ENCODE data around the gene LRRC8C.

Gene LRRC8C

DNA sequence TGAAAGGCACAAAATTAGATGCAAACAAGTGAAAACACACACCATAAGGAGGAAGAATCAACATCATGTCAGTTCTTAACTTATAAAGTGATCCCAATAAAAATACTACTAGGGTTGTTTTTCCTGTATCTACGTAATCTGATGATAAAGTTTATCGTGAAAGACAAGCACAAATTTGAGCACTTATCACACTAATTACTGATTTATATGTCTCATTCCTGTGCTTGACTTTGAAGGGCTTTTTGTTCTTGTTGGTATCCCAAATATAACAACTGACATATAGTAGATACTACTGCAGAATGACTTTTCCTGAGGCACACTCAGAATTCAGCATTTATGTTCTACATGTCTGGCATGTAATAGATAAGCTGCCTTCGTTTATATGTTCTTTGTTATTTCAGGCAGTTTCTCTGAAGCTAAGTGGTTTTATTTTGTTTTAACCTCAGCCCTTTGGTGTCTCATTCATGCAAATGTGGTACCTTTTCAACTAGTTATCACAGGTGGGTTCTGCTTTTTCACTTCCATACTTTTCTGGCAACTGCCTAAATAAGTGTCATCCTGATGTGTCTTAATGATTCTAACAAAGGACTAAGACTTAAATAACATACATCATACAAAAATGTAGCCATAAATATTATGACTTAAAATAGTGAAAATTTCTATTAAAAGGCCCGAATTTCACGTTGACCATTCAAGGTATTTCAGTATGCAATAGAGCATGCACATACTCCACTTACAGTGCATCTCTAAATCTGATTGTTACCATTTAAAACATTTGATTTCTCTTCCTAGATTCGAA, 73.2 kb downstream of the LRRC8C start:
- H3K27ac ChIP-seq = no peak overlapping the region
- no peak for TF ChIP-seq ZFX (IDR thresholded peaks at IDR 0.05; ENCODE audit: borderline replicate concordance)
- TF ChIP-seq, protein P1, sequence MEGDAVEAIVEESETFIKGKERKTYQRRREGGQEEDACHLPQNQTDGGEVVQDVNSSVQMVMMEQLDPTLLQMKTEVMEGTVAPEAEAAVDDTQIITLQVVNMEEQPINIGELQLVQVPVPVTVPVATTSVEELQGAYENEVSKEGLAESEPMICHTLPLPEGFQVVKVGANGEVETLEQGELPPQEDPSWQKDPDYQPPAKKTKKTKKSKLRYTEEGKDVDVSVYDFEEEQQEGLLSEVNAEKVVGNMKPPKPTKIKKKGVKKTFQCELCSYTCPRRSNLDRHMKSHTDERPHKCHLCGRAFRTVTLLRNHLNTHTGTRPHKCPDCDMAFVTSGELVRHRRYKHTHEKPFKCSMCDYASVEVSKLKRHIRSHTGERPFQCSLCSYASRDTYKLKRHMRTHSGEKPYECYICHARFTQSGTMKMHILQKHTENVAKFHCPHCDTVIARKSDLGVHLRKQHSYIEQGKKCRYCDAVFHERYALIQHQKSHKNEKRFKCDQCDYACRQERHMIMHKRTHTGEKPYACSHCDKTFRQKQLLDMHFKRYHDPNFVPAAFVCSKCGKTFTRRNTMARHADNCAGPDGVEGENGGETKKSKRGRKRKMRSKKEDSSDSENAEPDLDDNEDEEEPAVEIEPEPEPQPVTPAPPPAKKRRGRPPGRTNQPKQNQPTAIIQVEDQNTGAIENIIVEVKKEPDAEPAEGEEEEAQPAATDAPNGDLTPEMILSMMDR (IDR thresholded peaks at IDR 0.05) = no peak

DNA sequence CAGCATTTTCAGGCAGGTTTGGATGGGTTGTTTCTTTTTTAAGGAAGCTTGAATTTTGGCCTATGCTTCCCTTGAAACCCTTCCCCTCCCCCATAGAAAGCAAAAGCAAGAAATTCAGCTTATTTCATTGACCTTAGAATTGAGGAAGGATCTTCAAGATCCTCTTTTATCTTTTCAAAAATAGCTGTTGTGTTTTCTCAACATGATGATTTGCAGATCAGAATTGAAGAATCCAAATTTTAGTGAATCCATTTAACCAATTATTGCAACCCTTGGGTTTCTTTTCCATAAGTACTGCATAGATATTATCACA, 73.7 kb downstream of the LRRC8C start:
- no peak overlapping the region for H3K27ac ChIP-seq
- TF ChIP-seq, protein P1 (IDR thresholded peaks at IDR 0.05) = no peak
- TF ChIP-seq ZFX (IDR thresholded peaks at IDR 0.05; ENCODE audit: borderline replicate concordance) = no peak

DNA sequence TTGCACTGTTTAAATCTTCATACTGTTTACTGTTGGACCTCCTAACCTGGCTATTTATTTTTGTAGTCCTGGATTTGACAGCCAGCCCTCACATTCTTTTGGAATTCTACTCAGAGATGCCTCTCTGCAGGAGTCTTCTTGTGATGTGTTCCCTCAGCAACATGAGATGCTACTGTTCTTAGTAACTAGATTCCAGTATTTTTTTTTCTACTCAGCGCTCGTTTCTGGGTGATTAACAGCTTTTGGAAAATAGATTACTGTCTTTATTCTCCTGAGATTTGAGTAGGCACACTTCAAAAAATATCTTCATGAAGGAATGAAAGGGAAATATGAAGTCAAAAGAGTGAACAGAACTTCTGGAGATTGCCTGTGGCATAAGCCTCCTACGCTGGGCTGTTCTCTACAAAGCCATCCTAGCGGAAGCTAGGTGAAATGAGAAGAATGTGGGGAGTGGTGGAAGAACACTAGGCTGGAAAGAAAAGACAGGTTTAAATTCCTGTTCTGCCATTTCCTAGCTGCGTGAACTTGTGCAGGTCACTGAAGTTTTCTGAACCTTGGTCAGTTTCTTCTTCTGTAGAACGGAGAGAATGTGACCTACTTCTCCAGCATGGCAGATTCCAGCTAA, 75.9 kb downstream of the LRRC8C start:
- no peak overlapping the region for H3K27ac ChIP-seq
- TF ChIP-seq, protein P1 (IDR thresholded peaks at IDR 0.05) = no peak
- TF ChIP-seq ZFX (IDR thresholded peaks at IDR 0.05; ENCODE audit: borderline replicate concordance) = no peak

DNA sequence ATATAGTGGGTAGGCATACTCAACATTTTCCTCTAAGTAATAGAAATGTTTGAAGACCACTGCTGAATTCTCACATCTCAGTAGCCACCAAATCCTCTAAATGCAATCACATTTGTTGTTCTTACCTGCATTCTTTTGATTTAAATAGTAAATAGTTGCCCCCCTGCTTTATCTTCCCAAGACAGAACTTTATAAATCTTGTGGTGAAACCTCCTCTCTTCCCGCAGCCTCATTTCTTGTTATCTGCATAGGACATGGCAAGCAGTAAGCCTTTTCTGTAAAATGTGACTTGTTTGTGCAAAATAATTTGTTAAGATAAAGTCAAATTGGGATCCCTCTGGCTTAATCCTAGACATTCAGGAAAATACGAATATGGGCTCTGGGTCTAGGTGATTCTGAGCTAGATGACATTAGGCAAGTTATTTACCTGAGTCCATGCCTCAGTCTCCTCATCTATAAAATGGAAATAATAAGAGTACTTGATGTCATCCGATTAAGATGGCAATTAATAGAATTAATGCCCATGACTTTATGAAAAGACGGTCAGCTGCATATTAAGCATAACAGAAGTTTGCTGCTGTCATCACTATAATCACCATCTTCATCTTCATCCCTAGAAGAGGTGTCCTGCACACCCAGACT, 77.7 kb downstream of the LRRC8C start:
- no peak overlapping the region for H3K27ac ChIP-seq
- TF ChIP-seq, protein P1 (IDR thresholded peaks at IDR 0.05) = no peak
- TF ChIP-seq ZFX (IDR thresholded peaks at IDR 0.05; ENCODE audit: borderline replicate concordance) = no peak

DNA sequence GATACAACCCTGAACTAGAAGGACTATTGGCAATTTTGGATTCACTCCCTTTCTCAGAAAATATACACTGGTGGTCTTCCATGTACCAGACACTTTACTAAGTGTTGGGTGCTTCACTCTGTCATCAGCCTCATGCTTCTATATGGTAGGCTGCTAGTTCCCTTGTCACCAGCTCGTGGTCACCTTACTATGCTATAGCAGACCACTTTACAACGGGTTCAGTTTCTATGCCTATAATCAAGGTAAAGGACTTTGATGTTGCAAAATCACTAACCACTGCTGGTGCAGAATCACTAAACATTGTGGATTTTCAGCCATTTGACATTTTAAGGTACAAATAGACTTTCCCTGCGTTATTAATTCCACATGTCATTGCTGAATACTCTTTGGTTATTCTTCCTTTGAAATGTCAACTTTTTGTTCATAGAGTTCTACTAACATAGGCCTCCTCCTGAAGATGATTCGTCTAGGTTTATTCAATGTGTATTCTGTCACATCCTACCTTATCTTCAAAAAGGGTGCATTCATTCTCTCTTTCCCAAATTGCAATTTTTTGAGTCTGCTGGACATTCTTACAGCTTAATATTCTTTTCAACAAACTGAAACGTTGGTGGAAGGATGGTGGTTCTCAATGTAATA, 78.3 kb downstream of the LRRC8C start:
- H3K27ac ChIP-seq = no peak overlapping the region
- TF ChIP-seq ZFX (IDR thresholded peaks at IDR 0.05; ENCODE audit: borderline replicate concordance) = no peak
- TF ChIP-seq, protein P1 (IDR thresholded peaks at IDR 0.05) = no peak

DNA sequence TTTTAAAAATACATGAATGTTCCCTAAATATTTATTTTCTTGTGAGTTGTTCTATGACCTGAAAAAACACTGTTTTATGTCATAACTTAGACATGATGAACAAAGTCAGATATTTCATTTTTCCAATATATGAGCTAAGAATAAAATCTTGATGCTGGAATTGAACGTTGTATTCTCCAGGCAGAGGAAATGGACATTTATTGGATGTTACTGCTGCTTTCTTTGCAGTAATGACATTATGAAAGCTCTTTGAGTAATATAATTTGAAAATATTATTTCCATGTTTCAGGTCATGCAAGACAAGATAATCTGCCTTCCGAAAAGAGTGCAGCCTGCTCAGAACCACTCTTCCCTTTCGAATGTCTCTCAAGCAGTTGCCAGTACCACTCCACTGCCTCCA, 79.5 kb downstream of the LRRC8C start:
- TF ChIP-seq ZFX (IDR thresholded peaks at IDR 0.05; ENCODE audit: borderline replicate concordance) = no peak
- TF ChIP-seq, protein P1 (IDR thresholded peaks at IDR 0.05) = no peak
- H3K27ac ChIP-seq = no peak overlapping the region
